ENCODE data around the gene NLRC5. TPM values are rescaled to one million over a fixed set of nuclear protein-coding genes. Genes with fewer than 3 reads are reported as not detected.

Gene NLRC5
- polyA plus RNA-seq, 4 donors = 2.2 to 4.8 (median 3.4) TPM

DNA sequence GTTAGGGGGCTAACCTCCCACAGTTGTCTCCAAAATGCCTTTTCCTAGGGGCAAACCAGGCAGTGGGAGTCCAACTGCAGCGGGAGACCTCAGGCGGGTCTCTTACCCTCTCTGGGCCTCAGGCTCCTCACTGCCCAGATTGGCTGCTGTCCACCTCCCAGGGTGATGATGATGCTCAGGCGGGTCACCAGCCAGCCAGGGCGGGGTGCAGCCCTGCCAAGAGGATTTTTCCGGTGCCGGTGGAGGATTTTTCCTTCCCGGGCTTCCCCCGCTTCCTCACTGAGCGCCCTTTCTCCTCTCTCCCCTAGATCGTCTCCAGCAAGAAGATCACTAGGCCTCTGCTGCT, 125.8 kb downstream of the NLRC5 start:
- no peak for DNase-seq (ENCODE audit: low read depth in 4 of 4, low spot score in 2 of 4)

GRCh38 chr16:57115514-57116182, 126.3 kb downstream of the NLRC5 start:
- no peak for DNase-seq (ENCODE audit: low read depth in 4 of 4, low spot score in 2 of 4)

GRCh38 chr16:57118461-57119084, 129.2 kb downstream of the NLRC5 start:
- DNase-seq (ENCODE audit: low read depth in 4 of 4, low spot score in 2 of 4) = no peak

- DNase-seq (ENCODE audit: low read depth in 4 of 4, low spot score in 2 of 4) = no peak
These were observed 134.0 kb downstream of the NLRC5 start for GRCh38 chr16:57123216-57123973.

- DNase-seq (ENCODE audit: low read depth in 4 of 4, low spot score in 2 of 4) = no peak
These were observed 134.8 kb downstream of the NLRC5 start for GRCh38 chr16:57123974-57124674.

DNA sequence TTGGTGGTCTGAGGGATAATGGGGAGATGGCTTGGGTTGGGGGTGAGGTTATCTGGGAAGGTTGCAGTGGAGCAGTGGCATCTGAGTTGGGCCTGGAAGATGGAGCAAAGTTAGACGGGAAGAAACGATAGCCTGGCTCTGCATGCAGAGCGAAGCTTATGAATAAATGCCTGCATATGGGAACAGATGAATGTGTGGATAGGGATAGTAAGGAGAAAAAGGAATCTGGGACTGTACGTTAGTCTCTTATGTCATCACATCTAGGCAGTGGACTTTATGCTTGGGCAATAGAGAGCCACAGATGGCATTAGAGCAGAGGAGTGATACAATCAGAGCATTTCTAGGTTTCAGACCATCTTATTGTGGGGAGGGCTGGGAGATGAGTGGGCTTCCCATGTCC, 136.0 kb downstream of the NLRC5 start:
- no peak for DNase-seq (ENCODE audit: low read depth in 4 of 4, low spot score in 2 of 4)

GRCh38 chr16:57125969-57126368, 136.6 kb downstream of the NLRC5 start:
- no peak for DNase-seq (ENCODE audit: low read depth in 4 of 4, low spot score in 2 of 4)

GRCh38 chr16:57126411-57126810, 137.1 kb downstream of the NLRC5 start:
- no peak for DNase-seq (ENCODE audit: low read depth in 4 of 4, low spot score in 2 of 4)

GRCh38 chr16:57127037-57127763, 137.8 kb downstream of the NLRC5 start:
- no peak for DNase-seq (ENCODE audit: low read depth in 4 of 4, low spot score in 2 of 4)

- no peak for DNase-seq (ENCODE audit: low read depth in 4 of 4, low spot score in 2 of 4)
These were observed 138.5 kb downstream of the NLRC5 start for GRCh38 chr16:57127836-57128235.

- no peak for DNase-seq (ENCODE audit: low read depth in 4 of 4, low spot score in 2 of 4)
These were observed 139.5 kb downstream of the NLRC5 start for GRCh38 chr16:57128771-57129389.

DNA sequence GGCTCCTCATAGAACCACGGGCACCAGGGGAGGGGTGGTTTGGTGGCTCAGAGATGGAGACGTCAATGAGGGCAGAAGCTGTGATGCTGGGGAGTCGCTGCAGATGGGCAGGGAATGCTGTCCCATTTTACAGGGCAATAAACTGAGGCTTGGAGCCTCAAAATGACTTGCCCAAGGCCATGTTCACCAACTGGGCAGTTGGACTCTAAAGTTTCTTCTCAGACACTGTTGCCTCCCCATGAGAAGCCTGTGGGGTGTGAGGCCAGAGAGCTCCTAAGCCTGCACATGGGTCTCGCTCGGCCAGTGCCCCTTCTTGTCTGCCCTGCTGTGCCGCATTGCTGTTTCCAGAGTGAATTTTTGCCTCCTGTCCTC, 141.6 kb downstream of the NLRC5 start:
- no peak for DNase-seq (ENCODE audit: low read depth in 4 of 4, low spot score in 2 of 4)

- DNase-seq (ENCODE audit: low read depth in 4 of 4, low spot score in 2 of 4) = no peak
These were observed 142.1 kb downstream of the NLRC5 start for GRCh38 chr16:57131351-57131970.

- no peak for DNase-seq (ENCODE audit: low read depth in 4 of 4, low spot score in 2 of 4)
These were observed 143.1 kb downstream of the NLRC5 start for GRCh38 chr16:57132470-57132869.

DNA sequence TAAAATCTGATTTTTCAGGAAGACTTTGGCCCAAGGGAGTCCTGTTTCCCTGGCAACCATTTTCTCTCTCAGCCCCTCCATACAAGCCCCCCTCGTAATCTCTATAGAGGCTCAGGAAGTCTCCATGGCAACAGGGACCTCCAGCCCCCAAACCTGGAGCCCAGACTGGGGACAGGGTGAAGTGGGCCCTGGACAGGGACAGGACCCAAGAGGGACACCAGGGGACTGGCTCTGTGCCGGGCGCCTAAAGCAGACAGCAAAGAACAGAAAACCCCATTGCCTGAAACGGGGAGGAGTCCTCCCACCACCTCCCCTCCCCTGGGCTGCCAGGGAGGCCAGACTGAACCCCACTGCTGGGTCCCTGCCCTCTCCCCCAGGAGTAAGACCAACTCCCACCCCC, 143.7 kb downstream of the NLRC5 start:
- DNase-seq (ENCODE audit: low read depth in 4 of 4, low spot score in 2 of 4) = no peak

Other genes with a start within 250 kb of the NLRC5 start
- 10 to 100 TPM; 38.1 to 57.2 (median 46.4) TPM for gene SLC12A3, start 124.3 kb upstream of the NLRC5 start, polyA plus RNA-seq (ENCODE audit: insufficient read length in 4 of 4)
- 100 to 1,000 TPM; 110 to 132 (median 123) TPM for gene HERPUD1, start 57.4 kb upstream of the NLRC5 start, polyA plus RNA-seq (ENCODE audit: insufficient read length in 4 of 4)
- 10 to 100 TPM in 3 of 4 donors, 1 to 10 TPM in 1; 10.0 to 15.3 (median 11.4) TPM for gene CETP, start 27.6 kb upstream of the NLRC5 start, polyA plus RNA-seq (ENCODE audit: insufficient read length in 4 of 4)
- gene CPNE2, start 103.0 kb downstream of the NLRC5 start, polyA plus RNA-seq (ENCODE audit: insufficient read length in 4 of 4) = 10 to 100 TPM; 32.4 to 40.9 (median 38.8) TPM
- gene PSME3IP1, start 196.5 kb downstream of the NLRC5 start, polyA plus RNA-seq (ENCODE audit: insufficient read length in 4 of 4) = 100 to 1,000 TPM in 3 of 4 donors, 10 to 100 TPM in 1; 81.7 to 137 (median 121) TPM
- gene RSPRY1, start 196.8 kb downstream of the NLRC5 start, polyA plus RNA-seq (ENCODE audit: insufficient read length in 4 of 4) = 10 to 100 TPM; 39.7 to 47.8 (median 43.6) TPM

Measured in left renal cortex interstitium (tissue), 4 donors.